Measurements from ENCODE around the gene GMEB2.

GRCh38 chr20:63574829-63575743 is 51.8 kb downstream of the GMEB2 start:
- TF ChIP-seq CTCF (IDR thresholded peaks at IDR 0.05), result no peak
- no peak for TF ChIP-seq POLR2A (IDR thresholded peaks at IDR 0.05)
